Keratinocyte (primary cell): ENCODE results near the gene ARHGDIA.

ENCODE experiments used
- EZH2 ChIP-seq: IDR thresholded peaks from one replicate; pipeline ENCODE4 v1.6.1; 2012; ENCODE audit warnings: inconsistent platforms, mild to moderate bottlenecking, low read length, moderate library complexity
- TF ChIP-seq, protein P1 (sequence below), 3 experiments: IDR thresholded peaks in 1 of 3; conservative IDR thresholded peaks in 1 of 3; optimal IDR thresholded peaks in 1 of 3; 2 replicates in 2 of 3; 3 replicates in 1 of 3; pipeline versions ENCODE3 to v1.5.1; 2011; ENCODE audit warnings: low read length in 3 of 3, mild to moderate bottlenecking in 3 of 3, moderate library complexity in 2 of 3, control low read depth in 1 of 3, inconsistent platforms in 1 of 3; ENCODE audit not compliant: insufficient read depth in 2 of 3; ENCODE audit errors: extremely low read depth in 1 of 3

DNA sequence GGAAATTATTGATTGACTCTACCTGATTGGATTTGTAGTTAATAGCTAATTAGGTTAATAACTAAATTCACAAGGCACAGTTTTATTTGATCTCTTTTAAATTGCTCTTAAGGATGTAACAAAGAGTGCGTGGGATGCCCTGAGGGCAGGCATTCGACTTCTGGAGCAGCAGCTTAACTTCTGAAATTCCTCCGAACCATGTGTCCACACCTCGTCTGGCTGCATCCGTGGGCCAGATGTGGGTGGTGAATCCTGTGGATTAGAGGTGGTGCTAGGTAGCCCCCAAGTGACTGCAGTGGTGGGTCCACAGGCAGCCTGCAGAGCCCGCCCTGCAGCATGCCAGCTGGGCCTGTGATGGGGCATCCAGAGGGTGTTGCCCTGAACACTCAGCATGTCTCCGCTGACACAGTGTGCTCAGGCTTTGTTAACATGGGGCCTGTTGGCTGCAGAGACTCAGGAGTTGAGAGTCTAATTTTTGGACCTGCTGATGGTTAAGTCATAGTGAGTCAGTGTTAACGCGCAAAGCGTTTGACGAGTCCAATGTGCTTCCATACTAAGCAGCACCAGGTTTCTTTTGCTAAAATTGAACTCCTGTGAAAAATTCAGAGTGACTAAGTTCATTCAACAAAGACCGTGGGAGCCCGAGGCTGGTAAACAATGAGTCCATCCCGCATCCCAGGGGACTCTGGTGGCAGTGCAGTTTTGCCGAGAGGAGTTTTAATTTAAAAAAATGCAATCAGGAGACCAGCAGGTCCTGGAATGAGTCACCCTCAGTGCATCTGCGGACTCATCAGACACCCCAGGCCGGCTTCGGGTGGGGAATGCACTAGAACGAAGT lies 27.1 kb upstream of the ARHGDIA start:
- TF ChIP-seq, protein P1, sequence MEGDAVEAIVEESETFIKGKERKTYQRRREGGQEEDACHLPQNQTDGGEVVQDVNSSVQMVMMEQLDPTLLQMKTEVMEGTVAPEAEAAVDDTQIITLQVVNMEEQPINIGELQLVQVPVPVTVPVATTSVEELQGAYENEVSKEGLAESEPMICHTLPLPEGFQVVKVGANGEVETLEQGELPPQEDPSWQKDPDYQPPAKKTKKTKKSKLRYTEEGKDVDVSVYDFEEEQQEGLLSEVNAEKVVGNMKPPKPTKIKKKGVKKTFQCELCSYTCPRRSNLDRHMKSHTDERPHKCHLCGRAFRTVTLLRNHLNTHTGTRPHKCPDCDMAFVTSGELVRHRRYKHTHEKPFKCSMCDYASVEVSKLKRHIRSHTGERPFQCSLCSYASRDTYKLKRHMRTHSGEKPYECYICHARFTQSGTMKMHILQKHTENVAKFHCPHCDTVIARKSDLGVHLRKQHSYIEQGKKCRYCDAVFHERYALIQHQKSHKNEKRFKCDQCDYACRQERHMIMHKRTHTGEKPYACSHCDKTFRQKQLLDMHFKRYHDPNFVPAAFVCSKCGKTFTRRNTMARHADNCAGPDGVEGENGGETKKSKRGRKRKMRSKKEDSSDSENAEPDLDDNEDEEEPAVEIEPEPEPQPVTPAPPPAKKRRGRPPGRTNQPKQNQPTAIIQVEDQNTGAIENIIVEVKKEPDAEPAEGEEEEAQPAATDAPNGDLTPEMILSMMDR (optimal IDR thresholded peaks at IDR 0.05 in 1 of 3, IDR thresholded peaks at IDR 0.05 in 1 of 3, conservative IDR thresholded peaks at IDR 0.05 in 1 of 3; ENCODE audit: extremely low read depth in 1 of 3, insufficient read depth in 2 of 3, low read length in 3 of 3) = no peak
- TF ChIP-seq EZH2 = no peak
